Measurements from ENCODE around the gene PKP1.

DNA sequence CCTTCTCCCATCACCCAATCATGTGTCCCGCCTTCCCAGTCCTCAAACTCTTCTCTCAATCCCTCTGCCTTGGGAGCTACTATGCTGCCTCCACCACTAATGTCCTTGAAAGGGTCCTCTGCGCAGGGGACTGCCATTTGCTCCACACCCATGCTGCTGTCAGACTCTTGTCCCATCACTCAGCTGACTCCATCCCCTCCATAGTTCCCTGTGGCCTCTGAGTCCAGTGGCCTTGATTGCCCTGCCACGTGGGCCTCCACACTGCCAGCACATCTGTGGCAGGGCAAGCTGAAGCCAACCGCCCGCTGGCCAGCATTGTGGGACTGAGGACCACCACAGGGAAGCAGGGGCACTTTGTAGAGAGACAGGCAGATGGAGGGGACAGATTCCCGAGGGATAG, 95.5 kb downstream of the PKP1 start:
- TF ChIP-seq, protein P1, sequence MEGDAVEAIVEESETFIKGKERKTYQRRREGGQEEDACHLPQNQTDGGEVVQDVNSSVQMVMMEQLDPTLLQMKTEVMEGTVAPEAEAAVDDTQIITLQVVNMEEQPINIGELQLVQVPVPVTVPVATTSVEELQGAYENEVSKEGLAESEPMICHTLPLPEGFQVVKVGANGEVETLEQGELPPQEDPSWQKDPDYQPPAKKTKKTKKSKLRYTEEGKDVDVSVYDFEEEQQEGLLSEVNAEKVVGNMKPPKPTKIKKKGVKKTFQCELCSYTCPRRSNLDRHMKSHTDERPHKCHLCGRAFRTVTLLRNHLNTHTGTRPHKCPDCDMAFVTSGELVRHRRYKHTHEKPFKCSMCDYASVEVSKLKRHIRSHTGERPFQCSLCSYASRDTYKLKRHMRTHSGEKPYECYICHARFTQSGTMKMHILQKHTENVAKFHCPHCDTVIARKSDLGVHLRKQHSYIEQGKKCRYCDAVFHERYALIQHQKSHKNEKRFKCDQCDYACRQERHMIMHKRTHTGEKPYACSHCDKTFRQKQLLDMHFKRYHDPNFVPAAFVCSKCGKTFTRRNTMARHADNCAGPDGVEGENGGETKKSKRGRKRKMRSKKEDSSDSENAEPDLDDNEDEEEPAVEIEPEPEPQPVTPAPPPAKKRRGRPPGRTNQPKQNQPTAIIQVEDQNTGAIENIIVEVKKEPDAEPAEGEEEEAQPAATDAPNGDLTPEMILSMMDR (IDR thresholded peaks at IDR 0.05) = no peak
- no peak for TF ChIP-seq POLR2A (IDR thresholded peaks at IDR 0.05)

Measured in testis (tissue), 2 donors.